HepG2 (cell line): Measurements from ENCODE around the gene ZNF132. TPM values are rescaled to one million over a fixed set of nuclear protein-coding genes. Genes with fewer than 3 reads are reported as not detected.

ENCODE experiments used
- AGO2 ChIP-seq: fragments of 200-400 bp; formaldehyde crosslinking; optimal IDR thresholded peaks from 2 replicates; pipeline ENCODE3; 2017; ENCODE audit warnings: mild to moderate bottlenecking, low read depth, low read length, moderate library complexity
- CBFB ChIP-seq: sonication (generic); formaldehyde crosslinking; IDR thresholded peaks from 2 replicates; pipeline ENCODE4 v1.4.0; 2020; ENCODE audit warnings: missing genetic modification reagents
- GZF1 ChIP-seq: sonication (generic); formaldehyde crosslinking; IDR thresholded peaks from 2 replicates; pipeline ENCODE4 v1.5.1; 2020; ENCODE audit warnings: mild to moderate bottlenecking, missing genetic modification reagents
- HIVEP1 ChIP-seq: sonication (generic); formaldehyde crosslinking; IDR thresholded peaks from 2 replicates; pipeline ENCODE4 v1.4.0; 2020; ENCODE audit warnings: mild to moderate bottlenecking, missing genetic modification reagents
- HNF4G ChIP-seq, 2 experiments: sonication (generic) in 1 of 2; formaldehyde crosslinking in 1 of 2; IDR thresholded peaks; 2 replicates each; pipeline versions ENCODE4 v1.4.0 to v1.6.1; 2011 to 2020; ENCODE audit warnings: borderline replicate concordance in 2 of 2, low read depth in 2 of 2, mild to moderate bottlenecking in 2 of 2, low read length in 1 of 2, missing genetic modification reagents in 1 of 2, moderate library complexity in 1 of 2
- IRF2 ChIP-seq: IDR thresholded peaks from 2 replicates; pipeline ENCODE4 v1.6.1; 2018; ENCODE audit warnings: missing genetic modification reagents, missing compliant biosample characterization
- KAT8 ChIP-seq: IDR thresholded peaks from 2 replicates; pipeline ENCODE4 v1.6.1; 2016; ENCODE audit warnings: missing genetic modification reagents, missing compliant biosample characterization
- KLF6 ChIP-seq: IDR thresholded peaks from 2 replicates; pipeline ENCODE4 v1.8.0; 2016; ENCODE audit warnings: missing biosample characterization, missing genetic modification reagents
- KMT2A ChIP-seq: sonication (generic); formaldehyde crosslinking; IDR thresholded peaks from 2 replicates; pipeline ENCODE4 v1.4.0; 2020; ENCODE audit warnings: missing genetic modification reagents
- MIER3 ChIP-seq: IDR thresholded peaks from 2 replicates; pipeline ENCODE4 v1.6.1; 2016; ENCODE audit warnings: missing compliant biosample characterization, borderline replicate concordance
- NAIF1 ChIP-seq: sonication (generic); formaldehyde crosslinking; IDR thresholded peaks from 2 replicates; pipeline ENCODE4 v1.5.0; 2020; ENCODE audit warnings: mild to moderate bottlenecking, missing genetic modification reagents, borderline replicate concordance
- NFKBIZ ChIP-seq: IDR thresholded peaks from 2 replicates; pipeline ENCODE4 v1.6.1; 2018; ENCODE audit warnings: missing genetic modification reagents, missing compliant biosample characterization
- NRL ChIP-seq: sonication (generic); formaldehyde crosslinking; IDR thresholded peaks from 2 replicates; pipeline ENCODE4 v1.5.0; 2020; ENCODE audit warnings: missing genetic modification reagents, mild to moderate bottlenecking, moderate library complexity, borderline replicate concordance
- POLR2G ChIP-seq: fragments of 200-400 bp; formaldehyde crosslinking; IDR thresholded peaks from 2 replicates; pipeline ENCODE4 v1.6.1; 2018; ENCODE audit warnings: mild to moderate bottlenecking, low read depth, low read length, moderate library complexity
- RNF2 ChIP-seq: fragments of 450-650 bp; conservative IDR thresholded peaks from 2 replicates; pipeline ENCODE4 v1.6.1; 2016; ENCODE audit warnings: low read depth
- ZFP36L1 ChIP-seq: sonication (generic); formaldehyde crosslinking; IDR thresholded peaks from 2 replicates; pipeline ENCODE4 v1.8.0; 2022; ENCODE audit warnings: mild to moderate bottlenecking, missing genetic modification reagents, moderate library complexity
- ZNF263 ChIP-seq: sonication (generic); formaldehyde crosslinking; IDR thresholded peaks from 2 replicates; pipeline ENCODE4 v1.4.0; 2020; ENCODE audit warnings: missing genetic modification reagents
- ZNF337 ChIP-seq: sonication (generic); formaldehyde crosslinking; IDR thresholded peaks from 2 replicates; pipeline ENCODE4 v1.5.1; 2020; ENCODE audit warnings: missing genetic modification reagents, low read depth, mild to moderate bottlenecking, borderline replicate concordance
- ZNF430 ChIP-seq: sonication (generic); formaldehyde crosslinking; IDR thresholded peaks from 2 replicates; pipeline ENCODE4 v1.9.0; 2021; ENCODE audit warnings: mild to moderate bottlenecking, missing genetic modification reagents
- ZNF546 ChIP-seq: sonication (generic); formaldehyde crosslinking; conservative IDR thresholded peaks from 2 replicates; pipeline ENCODE4 v1.8.1; 2023; ENCODE audit warnings: mild to moderate bottlenecking, missing genetic modification reagents
- ZNF850 ChIP-seq: sonication (generic); formaldehyde crosslinking; conservative IDR thresholded peaks from 2 replicates; pipeline ENCODE4 v1.9.0; 2021; ENCODE audit warnings: mild to moderate bottlenecking, missing genetic modification reagents
- polyA plus RNA-seq, 8 experiments: library from polyadenylated mRNA; depleted of rRNA in 3 of 8; stranded (reverse) in 7 of 8; unstranded in 1 of 8; fragments of >200 nt; fragmentation: Illumina TruSeq in 4 of 8; extraction: Trizol in 4 of 8; gene quantifications; 2 replicates each; pipeline versions ENCODE4 v1.2.1 to v1.2.3, GENCODE V29; 2011 to 2016; ENCODE audit warnings: low read depth in 4 of 8, missing spikeins in 1 of 8, mixed read lengths in 1 of 8; ENCODE audit not compliant: insufficient read depth in 1 of 8
- total RNA-seq, 5 experiments: library from RNA; depleted of rRNA; stranded (reverse); fragments of >200 nt; fragmentation: Illumina TruSeq; extraction: Trizol; gene quantifications; 2 replicates each; pipeline ENCODE4 v1.2.3, GENCODE V29; 2016; ENCODE audit warnings: low read depth in 1 of 5
- TF ChIP-seq, protein P1 (sequence below): IDR thresholded peaks from 2 replicates; pipeline ENCODE4 v1.6.1; 2016; ENCODE audit warnings: missing compliant biosample characterization, missing genetic modification reagents, borderline replicate concordance
- TF ChIP-seq, protein P2 (sequence below): IDR thresholded peaks from 2 replicates; pipeline ENCODE4 v1.6.1; 2016; ENCODE audit warnings: mild to moderate bottlenecking
- TF ChIP-seq, protein P3 (sequence below): IDR thresholded peaks from 2 replicates; pipeline ENCODE4 v1.6.1; 2012; ENCODE audit warnings: inconsistent platforms

Gene ZNF132
- total and polyA plus RNA-seq, 2 of the 13 experiments (the other 11 are each of a cell fraction or from before 2014, with no cell fraction given) = not detected

DNA sequence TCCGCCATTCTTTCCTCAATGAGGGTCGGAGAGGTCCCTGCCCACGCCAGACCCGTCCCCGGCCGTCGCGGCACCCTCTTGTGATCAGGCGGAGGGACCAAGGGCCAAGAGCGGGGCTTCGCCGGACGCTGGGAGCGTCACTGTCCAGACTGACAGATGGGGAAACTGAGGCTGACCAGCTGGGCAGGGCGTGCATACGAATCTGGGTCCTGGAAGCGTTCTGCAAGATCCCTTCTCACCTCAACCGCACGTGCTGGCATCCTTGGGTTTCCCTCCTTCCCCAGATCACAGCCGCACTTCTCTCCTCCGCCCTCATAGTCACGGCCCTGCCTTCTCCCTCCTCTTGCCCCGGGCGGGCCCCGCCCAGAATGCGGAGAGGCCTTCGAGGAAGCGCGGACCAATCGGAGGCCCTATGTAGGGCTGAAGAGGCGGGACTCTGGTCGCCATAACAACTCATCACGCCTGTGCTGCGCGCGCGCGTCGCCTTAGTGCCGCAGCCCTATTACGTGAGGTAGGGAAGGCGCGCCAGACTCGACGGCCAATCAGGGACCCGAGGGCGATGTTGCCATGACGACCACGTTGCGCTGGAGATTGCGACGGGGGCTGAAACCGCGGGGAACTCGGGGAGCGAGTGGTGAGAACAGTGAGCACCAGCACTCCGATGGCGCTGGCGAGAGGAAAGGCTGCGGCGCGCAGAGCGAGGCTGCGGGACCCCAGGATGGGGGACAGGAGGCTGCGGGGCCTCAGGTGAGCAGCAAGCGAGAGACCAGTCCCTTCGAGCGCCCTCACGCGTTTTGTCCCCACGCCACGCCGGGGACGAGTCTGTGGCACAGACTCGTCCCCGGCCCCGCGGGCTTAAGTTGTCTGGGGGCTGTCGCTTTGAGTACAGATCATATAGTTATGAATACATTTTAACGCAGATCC lies 38.8 kb downstream of the ZNF132 start (continued):
- peak; percentile 56; the same call in 1 of the 2 replicates for TF ChIP-seq MIER3
- TF ChIP-seq ZFP36L1 (CRISPR knock-in tag) = peak; percentile 22; the same call in 1 of the 2 replicates
- no peak for TF ChIP-seq NFKBIZ (CRISPR knock-in tag)
- no peak for TF ChIP-seq RNF2
- no peak for TF ChIP-seq HNF4G (IDR thresholded peaks at IDR 0.05; ENCODE audit: borderline replicate concordance, low read depth, low read length)
- 0 out of 2 replicates have a peak, but pooled peaks have one; percentile 27 for TF ChIP-seq HNF4G (CRISPR knock-in tag; IDR thresholded peaks at IDR 0.05; ENCODE audit: borderline replicate concordance, low read depth)
- peak; percentile 41 for TF ChIP-seq AGO2
- TF ChIP-seq HIVEP1 (CRISPR knock-in tag) = no peak; the same call in 1 of the 2 replicates
- peak; percentile 74 for TF ChIP-seq CBFB (CRISPR knock-in tag)
- no peak for TF ChIP-seq GZF1 (CRISPR knock-in tag)
- no peak for TF ChIP-seq ZNF546 (CRISPR knock-in tag)
- peak; percentile 85 for TF ChIP-seq NRL (CRISPR knock-in tag)
- 0 out of 2 replicates have a peak, but pooled peaks have one; percentile 59 for TF ChIP-seq ZNF337 (CRISPR knock-in tag)
- peak; percentile 80 for TF ChIP-seq POLR2G
- TF ChIP-seq, protein P1, sequence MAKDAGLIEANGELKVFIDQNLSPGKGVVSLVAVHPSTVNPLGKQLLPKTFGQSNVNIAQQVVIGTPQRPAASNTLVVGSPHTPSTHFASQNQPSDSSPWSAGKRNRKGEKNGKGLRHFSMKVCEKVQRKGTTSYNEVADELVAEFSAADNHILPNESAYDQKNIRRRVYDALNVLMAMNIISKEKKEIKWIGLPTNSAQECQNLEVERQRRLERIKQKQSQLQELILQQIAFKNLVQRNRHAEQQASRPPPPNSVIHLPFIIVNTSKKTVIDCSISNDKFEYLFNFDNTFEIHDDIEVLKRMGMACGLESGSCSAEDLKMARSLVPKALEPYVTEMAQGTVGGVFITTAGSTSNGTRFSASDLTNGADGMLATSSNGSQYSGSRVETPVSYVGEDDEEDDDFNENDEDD = peak; percentile 82
- peak; percentile 37; the same call in 1 of the 2 replicates for TF ChIP-seq IRF2 (CRISPR knock-in tag)
- peak; percentile 41 for TF ChIP-seq KMT2A (CRISPR knock-in tag)
- peak; percentile 29; the same call in 1 of the 2 replicates for TF ChIP-seq KAT8
- TF ChIP-seq, protein P2, sequence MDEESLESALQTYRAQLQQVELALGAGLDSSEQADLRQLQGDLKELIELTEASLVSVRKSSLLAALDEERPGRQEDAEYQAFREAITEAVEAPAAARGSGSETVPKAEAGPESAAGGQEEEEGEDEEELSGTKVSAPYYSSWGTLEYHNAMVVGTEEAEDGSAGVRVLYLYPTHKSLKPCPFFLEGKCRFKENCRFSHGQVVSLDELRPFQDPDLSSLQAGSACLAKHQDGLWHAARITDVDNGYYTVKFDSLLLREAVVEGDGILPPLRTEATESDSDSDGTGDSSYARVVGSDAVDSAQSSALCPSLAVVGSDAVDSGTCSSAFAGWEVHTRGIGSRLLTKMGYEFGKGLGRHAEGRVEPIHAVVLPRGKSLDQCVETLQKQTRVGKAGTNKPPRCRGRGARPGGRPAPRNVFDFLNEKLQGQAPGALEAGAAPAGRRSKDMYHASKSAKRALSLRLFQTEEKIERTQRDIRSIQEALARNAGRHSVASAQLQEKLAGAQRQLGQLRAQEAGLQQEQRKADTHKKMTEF (CRISPR knock-in tag) = 0 out of 2 replicates have a peak, but pooled peaks have one; percentile 28
- TF ChIP-seq, protein P3, sequence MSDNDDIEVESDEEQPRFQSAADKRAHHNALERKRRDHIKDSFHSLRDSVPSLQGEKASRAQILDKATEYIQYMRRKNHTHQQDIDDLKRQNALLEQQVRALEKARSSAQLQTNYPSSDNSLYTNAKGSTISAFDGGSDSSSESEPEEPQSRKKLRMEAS = peak; percentile 57
- TF ChIP-seq ZNF430 (CRISPR knock-in tag) = 0 out of 2 replicates have a peak, but pooled peaks have one; percentile 38
- TF ChIP-seq ZNF850 (CRISPR knock-in tag) = no peak
- 0 out of 2 replicates have a peak, but pooled peaks have one; percentile 44 for TF ChIP-seq ZNF263 (CRISPR knock-in tag)
- peak; percentile 96 for TF ChIP-seq NAIF1 (CRISPR knock-in tag)
- 0 out of 2 replicates have a peak, but pooled peaks have one; percentile 43 for TF ChIP-seq KLF6 (CRISPR knock-in tag)
